ENCODE measurements around the gene DISP3.

The DISP3 gene

DNA sequence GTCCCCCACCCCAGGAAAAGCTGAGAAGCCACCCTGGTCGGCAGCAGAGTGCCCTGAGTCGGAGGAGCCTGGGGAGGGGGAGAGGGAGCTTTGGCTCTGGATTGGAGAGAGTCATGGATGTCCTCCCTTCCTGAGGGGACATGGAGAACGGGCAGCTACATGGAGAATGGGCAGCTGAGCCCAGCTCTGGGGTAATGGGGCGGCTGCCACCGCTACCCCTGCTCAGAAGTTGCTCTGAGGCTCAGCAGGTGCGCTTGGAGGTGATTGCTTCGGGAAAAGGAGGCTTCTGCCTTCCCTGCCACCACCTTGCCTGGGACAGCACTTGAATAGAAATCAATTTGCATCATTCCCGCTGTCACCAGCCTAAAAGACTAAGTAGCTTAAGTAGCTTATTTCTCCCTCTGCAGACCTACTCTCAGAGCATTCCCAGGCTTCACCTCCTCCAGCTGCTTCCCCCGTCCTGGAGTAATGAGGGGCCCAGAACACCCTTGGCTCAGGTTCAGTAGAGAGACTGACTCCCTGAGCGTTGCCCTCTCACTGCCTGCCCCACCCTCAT, 8.3 kb downstream of the DISP3 start:
- no peak for DNase-seq

DNA sequence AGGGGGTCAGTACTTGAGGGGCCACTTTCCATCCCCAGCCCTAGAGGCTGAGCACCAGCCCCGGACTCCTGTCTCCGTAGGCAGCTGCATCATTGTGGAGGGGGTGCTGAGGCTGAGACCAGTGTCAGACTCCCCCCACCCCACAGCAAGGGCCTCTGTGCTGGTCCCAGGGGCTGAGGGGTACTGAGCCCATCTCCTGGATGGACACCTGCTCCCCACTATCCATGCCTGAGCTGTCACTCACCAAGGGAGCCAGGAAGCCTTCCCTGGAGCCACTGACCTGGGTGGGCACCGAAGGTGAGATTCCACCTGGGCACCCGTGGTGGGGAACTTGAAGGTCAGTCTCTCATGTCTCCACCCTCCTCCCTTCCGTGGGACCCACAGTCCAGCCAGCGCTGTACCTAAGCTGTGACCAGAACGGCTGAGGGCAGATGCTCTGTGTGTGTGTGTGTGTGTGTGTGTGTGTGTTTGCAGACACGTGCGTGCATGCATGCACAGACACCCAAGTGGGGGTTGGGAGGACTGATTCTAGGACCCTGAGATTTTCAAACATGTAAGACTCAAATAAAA, 9.3 kb downstream of the DISP3 start:
- DNase-seq, result no peak

DNA sequence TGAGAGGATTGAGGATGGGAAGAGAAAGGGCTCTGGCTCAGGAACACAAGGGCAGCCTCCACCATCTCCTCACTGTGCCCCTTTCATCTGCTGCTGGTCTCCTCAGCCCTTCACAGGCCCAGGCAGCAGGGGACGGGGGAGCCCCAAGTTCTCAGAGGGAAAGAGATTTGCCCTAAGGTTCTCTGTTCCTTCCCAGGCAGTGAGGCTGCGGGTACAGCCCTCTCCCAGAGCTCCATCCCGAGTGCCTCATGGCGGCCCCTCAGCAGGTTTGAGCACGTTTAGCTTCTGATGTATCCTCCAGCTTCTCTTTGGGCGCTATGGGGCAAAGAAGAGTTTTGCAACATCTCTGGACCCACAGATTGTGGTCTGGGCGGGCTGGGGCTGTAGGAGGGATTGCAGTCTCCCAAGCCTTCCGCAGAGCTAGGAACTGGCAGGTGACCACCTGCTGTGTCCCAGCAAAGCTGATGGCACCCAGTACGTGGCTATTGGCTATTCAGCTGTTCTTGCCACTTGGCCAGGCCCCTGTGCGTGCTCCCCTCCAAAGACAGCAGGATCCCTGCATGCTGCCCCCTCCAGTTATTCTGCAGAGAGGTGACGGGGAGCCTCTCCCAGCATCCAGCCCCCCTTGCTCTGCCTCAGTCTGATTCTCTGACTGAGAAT, 10.1 kb downstream of the DISP3 start:
- DNase-seq, result no peak

DNA sequence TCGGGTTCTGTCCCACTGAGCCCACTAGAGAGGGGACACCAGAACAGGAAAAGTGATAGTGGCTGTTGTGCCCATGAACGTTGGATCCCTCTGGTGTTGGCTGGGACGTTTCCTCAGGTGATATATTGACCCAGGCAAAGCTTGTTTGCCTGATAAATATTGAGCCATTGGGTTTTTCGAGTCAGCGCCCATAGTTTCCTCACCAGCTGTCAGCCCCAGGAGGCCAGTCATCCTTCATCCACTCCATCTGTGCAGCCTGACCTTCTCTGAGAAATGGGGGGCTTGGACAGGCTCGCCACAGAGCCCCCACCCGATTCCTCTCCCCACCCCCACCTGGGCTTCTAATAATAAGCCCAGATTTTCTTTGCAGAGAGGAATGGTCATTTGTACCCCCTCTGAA, 13.3 kb downstream of the DISP3 start:
- no peak for DNase-seq

DNA sequence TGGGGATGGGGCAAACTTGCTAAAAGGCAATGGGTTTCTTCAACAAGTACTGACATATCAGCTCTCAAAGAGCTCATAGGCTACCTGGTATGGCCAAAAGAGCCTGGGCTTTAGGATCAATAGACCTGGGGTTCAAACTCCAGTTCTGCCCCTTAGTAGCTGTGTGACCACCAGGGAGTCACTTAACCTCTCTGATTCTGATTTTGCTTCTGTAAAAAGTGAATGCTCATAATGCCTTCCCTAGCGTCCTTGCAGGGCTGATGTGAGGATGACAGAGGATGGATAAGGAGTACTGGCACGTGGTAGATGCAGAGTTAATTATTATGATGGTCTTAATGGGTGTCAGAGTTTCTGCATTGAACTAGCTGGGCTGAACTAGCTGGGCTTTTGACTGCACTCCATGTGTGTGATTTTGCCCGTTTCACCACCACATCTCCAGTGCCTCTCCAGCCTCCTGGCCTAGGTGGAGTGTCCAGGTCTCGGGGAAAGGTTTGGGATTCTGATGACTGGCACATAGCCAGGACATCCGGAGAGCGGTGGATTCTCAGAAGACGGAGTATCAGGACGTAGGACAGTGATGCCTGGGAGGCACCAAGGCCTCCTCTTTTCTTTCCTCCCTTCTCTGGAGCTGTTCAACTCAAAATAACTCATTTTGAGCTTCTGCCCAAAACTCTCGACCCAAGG, 15.2 kb downstream of the DISP3 start:
- no peak for DNase-seq

DNA sequence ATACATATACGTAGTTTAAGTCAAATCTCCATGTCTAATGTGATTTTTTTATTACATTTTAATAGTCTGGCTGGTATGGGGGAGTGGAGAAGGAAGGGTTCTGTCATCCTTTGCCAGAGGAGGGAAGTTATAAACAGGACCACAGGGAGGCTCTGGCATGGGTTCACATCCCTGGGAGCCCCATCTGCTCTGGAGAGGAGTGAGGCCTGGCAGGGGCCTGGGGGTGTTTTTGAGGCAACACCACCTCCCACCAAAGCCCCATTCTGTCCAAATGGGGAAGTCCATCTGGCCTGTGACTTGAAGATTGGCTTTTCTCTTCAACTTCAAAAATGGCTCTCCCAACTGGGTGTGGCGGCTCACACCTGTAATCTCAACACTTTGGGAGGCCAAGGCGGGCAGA, 15.8 kb downstream of the DISP3 start:
- DNase-seq, result no peak

DNA sequence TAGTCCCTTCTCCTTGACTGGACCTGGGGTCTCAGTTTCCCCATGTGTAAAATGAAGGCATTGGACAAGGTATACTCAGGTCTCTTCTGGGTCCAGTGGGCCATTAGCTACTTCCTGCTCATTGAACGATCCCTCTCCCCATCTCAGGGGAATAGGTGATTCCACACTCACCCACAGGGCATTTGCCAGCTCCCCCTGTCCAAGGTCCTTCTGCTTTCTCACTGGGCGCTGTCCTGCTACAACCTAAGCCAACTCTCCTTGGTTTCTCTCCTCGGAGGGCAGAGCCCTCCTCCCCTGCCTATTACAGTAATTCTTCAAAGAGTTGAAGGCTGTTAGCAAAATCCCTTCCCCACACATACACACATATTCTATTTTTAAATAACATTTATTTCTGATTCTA, 16.6 kb downstream of the DISP3 start:
- DNase-seq, result no peak

DNA sequence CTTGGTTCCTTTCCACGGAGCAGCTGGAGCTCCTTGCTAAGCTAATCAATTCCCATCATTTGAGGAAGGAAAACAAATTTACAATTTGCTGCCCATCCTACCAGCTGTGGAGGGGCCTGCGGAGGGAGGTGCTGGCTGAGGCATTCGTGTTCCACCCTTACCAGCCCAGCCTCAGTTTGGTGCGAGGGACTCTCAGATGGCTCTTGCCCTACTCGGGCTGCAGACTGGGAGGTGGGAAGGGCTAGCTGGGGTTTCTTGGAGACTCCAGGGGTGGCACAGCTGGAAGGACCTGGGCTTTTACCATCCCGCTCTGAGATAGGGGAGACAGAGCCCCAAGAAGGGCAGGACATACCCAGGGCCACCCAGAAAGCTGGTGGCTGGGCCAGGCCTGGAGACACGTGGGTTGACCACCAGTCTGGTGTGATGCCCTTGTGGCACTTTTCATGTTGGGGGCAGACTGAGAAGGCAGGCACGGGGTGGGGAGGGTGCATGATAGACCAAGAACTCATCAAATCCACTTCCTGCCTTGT, 17.7 kb downstream of the DISP3 start:
- no peak for DNase-seq

DNA sequence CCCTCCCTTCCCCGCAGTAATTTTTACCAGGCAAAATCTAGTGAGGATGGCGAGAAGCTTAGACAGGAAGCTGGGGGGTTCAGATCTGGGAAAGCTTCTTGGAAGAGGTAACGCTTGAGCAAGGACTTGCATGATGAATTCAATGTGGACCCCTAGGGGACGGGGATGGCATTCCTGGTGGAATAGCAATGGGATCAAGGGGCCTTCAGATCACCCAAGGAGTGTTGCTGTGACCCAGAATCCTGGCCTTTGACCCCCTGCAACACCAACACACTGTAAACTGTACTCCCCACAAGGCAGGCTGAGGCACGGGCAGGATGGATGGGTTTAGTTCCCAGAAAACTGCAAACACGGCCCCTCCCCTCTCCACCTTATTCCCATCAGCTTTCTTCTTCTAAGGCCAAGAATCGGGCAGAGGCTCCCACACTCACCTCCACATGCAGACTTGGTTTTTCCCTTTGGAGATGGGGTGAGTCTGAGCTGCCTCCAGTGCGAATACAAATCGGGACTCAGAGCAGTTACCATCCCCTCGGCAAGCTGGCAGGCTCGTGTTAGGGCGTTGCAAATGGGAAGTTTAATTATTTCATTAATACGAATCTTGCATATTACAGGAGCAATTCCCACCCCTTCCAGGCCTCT, 20.1 kb downstream of the DISP3 start:
- no peak for DNase-seq

DNA sequence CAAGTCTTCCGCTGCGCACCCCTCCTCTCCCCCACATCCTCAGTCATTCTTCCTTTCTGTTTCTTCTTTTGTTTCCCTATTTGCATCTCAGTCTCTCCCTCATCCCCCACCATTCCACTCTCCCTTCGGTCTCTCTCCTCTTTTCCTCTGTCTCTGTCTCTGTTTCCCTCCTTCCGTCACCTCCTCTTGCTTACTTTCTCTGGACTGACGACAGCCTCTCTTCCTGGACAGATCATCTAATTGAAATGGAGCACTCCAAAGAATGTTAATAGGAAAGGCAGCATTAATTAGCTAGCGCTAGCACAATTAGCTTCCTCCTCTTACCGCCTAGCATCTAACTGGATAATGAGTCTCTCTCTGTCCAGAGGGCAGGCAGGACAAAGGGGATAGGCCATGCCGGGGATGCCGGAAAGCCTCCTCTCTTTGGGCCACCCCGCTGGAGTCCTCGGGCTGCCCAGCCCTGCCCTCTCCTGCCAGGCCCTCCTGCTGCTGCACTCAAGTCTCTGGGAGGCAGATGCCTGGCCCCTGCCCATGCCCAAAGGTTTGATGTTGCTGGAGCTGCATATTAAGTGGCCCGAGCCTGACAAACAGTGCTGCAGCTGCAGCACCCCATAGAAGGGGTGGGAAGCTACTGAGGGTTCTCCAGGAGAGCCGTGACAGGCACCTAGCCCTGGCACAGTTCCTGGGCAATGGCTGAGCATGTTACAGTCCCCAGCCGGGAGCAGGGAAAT, 20.8 kb downstream of the DISP3 start:
- no peak for DNase-seq

DNA sequence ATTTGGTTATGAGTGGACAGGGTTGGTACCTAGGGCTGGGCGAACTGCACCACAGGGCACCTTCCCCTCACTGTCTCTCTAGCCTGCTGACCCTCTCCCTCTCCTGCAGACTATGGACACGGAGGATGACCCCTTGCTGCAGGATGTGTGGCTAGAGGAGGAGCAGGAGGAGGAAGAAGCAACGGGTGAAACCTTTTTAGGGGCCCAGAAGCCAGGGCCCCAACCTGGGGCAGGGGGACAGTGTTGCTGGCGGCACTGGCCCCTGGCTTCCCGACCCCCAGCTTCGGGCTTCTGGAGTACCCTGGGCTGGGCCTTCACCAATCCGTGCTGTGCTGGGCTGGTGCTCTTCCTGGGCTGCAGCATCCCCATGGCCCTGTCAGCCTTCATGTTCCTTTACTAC, 21.9 kb downstream of the DISP3 start:
- no peak for DNase-seq

DNA sequence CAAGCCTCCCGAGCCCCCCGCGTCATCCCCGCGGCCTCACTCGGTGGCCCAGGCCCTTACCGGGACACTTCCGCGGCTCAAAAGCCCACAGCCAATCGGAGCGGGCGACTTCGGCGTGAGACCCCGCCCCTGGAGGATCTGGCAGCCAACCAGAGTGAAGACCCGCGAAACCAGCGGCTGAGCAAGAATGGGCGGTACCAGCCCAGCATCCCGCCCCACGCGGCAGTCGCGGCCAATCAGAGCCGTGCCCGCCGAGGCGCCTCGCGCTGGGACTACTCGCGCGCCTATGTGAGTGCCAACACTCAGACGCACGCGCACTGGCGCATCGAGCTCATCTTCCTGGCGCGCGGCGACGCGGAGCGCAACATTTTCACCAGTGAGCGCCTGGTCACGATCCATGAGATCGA, 22.5 kb downstream of the DISP3 start:
- no peak for DNase-seq

DNA sequence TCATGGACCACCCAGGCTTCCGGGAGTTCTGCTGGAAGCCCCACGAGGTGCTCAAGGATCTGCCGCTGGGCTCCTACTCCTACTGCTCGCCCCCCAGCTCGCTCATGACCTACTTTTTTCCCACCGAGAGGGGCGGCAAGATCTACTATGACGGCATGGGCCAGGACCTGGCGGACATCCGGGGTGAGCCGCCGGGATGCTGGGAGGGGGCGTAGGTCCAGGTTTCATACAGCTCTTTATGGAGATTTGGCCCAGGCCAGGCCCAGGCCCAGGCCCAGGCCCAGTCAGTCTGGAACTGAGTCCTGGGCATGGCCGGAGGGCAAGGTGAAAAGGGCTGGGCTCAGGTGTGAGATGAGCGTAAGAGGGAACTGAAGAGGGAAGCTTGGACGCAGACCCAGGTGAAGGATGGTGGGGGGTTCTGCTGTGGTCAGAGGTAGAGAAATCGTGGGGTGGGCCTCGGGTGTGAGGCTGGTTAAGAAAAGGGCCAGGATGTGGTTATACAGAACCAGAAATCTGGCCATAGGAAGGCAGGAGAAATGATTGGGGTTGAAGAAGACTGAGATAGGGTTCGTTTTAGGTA, 23.0 kb downstream of the DISP3 start:
- no peak for DNase-seq

DNA sequence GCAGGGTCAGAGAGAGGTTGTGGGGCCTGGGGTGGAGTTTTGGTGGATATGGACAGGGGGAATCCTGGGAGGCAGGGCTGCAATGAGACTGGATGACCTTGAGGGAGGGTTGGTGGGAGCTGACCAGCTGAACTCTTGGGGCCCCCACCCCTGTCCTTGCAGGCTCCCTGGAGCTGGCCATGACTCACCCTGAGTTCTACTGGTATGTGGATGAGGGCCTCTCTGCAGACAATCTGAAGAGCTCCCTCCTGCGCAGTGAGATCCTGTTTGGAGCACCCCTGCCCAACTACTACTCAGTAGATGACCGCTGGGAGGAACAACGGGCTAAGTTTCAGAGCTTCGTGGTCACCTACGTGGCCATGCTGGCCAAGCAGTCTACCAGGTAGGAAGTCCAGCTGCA, 23.6 kb downstream of the DISP3 start:
- no peak for DNase-seq

DNA sequence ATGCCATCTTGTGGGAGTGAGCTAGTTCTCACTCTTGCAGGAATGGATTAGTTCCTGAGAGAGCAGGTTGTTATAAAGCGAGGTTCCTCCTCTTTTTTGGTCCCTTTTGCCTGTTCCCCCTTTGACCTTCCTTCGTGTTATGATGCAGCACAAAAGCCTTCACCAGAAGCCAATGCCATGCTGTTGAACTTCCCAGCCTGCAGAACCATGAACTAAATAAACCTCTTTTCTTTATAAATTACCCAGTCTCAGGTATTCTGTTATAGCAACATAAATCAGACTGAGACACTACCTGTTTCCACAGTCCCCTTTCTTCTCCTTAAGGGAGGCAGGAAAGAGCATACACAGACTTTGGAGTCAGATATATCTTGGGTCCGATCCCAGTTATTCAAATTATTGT, 25.6 kb downstream of the DISP3 start:
- DNase-seq, result no peak

DNA sequence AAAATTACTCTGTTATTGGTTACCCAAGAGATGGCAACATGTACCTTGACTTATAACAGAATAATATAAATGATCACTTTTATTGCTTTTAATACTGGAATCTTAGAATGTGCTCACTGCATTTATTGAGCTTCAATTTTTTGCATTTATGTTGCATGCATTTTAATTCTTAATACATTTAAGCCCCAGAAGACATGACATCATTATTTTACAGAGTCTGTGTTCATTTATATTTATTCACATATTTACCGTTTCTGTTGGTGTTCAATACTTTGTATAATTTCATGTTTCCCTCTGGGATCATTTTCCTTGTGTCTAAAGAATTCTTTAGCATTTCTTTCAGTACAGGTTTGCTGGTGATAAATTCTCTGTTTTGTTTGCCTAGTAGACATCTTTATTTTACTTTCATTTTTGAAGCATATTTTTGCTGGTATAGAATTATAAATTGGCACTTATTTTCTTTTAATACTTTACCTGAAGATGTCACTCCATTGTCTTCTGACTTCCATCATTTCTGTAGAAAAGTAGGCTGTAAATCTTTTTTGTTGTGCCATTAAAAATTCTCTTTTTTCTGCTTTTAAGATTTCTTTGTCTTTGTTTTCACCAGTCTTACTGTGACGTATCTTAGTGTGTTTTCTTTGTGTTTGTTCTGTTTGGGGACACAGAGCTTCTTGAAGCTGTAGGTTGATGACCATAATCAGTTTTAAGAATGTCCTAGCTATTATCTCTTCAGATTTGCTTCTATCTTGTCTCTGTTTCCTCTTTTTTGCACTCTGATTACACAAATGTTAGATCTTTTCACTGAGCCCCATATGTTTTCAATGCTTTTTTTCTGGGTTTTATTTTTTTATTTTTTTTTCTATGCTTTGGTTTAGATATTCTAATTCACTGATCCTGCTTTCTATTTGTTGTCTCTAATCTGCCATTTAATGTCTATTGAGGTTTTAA, 26.9 kb downstream of the DISP3 start:
- no peak for DNase-seq

DNA sequence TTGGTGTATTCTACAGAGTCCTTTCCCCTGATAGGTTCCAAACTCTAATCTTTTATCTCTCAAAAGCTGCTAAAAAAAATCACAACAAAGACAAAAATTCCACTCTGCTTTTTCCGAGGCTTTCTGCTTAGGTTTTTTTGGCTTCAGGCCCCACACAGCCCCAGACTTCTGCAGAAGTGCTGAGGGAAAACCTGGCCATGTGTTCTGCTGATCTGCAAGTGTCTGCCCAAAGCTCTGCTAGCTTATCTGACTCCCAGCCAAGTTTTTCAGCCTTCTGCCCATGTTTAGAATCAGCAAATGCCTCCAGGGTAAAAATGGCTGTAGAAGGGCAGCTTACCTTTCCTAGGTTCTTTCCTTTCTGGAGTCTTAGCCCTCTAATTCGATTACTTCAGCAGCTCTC, 28.4 kb downstream of the DISP3 start:
- DNase-seq, result no peak

DNA sequence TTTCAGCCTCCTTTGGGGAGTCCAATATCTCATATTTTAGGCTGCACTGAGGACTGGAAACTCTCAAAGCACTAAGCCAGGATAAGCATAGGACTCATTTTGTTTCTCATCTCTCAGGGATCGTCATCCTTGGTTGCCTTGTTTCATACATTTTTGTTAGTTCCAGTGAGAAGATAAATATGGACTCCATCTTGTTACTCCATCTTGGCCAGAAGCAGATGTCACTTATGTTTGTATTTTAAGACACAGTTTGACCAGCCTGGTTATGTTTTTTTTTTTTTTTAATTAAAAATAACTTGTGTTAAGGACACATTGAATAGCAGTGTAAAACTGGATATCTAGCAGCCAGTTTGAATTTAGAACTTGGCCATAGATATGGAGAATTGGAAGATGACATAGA, 34.7 kb downstream of the DISP3 start:
- DNase-seq, result no peak

DNA sequence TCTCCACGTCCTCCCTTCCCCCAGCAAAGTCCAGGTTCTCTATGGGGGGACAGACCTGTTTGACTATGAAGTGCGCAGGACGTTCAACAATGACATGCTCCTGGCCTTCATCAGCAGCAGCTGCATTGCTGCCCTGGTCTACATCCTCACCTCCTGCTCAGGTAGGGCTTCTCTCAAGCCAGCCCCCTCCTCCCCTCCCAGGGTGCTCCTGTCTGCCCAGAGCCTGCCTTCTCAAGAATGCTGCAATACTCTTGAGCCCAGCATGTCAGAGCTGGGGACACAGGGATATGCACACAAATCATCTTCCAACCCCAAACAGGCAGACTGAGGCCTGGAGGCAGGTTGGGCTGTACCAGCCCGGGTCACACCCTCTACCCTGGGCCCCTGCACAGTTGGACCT, 35.4 kb downstream of the DISP3 start:
- DNase-seq, result no peak

DNA sequence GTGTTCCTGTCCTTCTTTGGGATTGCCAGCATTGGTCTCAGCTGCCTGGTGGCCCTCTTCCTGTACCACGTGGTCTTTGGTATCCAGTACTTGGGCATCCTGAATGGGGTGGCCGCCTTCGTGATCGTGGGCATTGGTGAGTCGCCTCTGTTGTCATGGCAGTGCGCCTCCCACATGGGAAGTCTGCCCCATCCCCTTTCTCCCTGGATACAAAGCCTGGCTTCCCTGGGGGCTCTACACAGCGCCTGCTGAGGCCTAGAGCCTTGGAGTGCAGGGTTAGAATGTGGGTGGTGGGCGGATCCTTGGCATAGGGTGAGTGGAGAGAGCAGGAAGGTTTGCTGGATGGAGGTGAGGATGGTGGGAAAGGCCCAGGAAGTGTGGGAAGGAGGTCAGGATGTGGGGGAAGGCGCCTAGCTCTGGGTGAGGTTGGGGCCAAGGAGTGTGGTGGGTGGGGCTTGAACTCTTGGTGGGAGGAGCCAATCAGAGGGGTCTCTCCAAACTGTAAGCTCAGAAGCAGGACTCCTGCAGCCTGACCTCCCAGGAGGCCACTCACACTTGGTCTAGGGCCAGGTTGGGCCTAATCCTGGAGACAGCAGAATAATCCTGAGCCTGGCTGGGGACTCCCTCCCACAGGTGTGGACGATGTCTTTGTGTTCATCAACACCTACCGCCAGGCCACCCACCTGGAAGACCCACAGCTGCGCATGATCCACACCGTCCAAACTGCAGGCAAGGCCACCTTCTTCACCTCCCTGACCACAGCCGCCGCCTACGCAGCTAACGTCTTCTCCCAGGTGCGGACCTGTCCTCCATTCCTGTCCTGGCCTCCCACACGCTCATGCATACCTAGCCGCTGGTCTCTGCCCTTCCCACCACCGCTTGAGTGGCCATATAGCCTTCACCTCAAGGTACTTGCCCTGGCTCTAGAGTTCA, 36.7 kb downstream of the DISP3 start:
- no peak for DNase-seq

All from NCI-H748 treated with DMSO at 0.1 percent for 48 hours (cell line).